Heart right ventricle (tissue), 16 donors: ENCODE data around the gene VSX2. TPM values are rescaled to one million over a fixed set of nuclear protein-coding genes. Genes with fewer than 3 reads are reported as not detected.

Experiments used
- ATAC-seq, 8 donors: fragments of 200-7000 bp; cut with Tn5 transposase; one replicate each; pipeline ENCODE4 v1.9.1; 2020; ENCODE audit warnings: mild to moderate bottlenecking in 8 of 8, moderate library complexity in 8 of 8, moderate number of reproducible peaks in 1 of 8
- DNase-seq, 2 donors: peaks; one replicate each; pipeline ENCODE4 v3.0.0-alpha.2; 2020
- H3K27ac ChIP-seq, 10 donors: fragments of 200-600 bp; sonication (generic) in 2 of 10; one replicate each; pipeline versions ENCODE4 v1.5.0 to v1.8.0; 2020 to 2022; ENCODE audit warnings: mild to moderate bottlenecking in 3 of 10
- H3K27me3 ChIP-seq, 7 donors: fragments of 200-600 bp; one replicate each; pipeline ENCODE4 v1.8.0; 2021 to 2022; ENCODE audit warnings: mild to moderate bottlenecking in 2 of 7
- H3K36me3 ChIP-seq, 9 donors: fragments of 200-600 bp; sonication (generic) in 1 of 9; one replicate each; pipeline versions ENCODE4 v1.5.0 to v1.8.0; 2020 to 2022; ENCODE audit warnings: mild to moderate bottlenecking in 2 of 9
- H3K4me1 ChIP-seq, 9 donors: fragments of 200-600 bp; sonication (generic) in 1 of 9; one replicate each; pipeline versions ENCODE4 v1.5.0 to v1.8.0; 2020 to 2022; ENCODE audit warnings: mild to moderate bottlenecking in 4 of 9
- H3K4me3 ChIP-seq, 10 donors: fragments of 200-600 bp; sonication (generic) in 2 of 10; one replicate each; pipeline versions ENCODE4 v1.5.0 to v1.8.0; 2020 to 2022; ENCODE audit warnings: mild to moderate bottlenecking in 7 of 10, moderate library complexity in 2 of 10
- H3K9me3 ChIP-seq, 11 donors: fragments of 200-600 bp in 10 of 11; sonication (generic) in 2 of 11; one replicate each; pipeline versions ENCODE4 v1.5.0 to v1.8.0; 2013 to 2022; ENCODE audit warnings: mild to moderate bottlenecking in 2 of 11, control low read depth in 1 of 11, moderate library complexity in 1 of 11
- WGBS, 2 donors: extraction: QIAGEN DNeasy Blood & Tissue Kit; methylation state at CpG; one replicate each; pipeline ENCODE4 v1.1.7; 2013; ENCODE audit warnings: inconsistent platforms in 1 of 2; 5-methylcytosine and 5-hydroxymethylcytosine counted together
- intact Hi-C, 10 donors: fragments of 100-400 bp; cut with DNase I; formaldehyde crosslinking; loops; one replicate each; pipeline versions ENCODE4 v1.11.1 to v1.14.2; 2022
- polyA plus RNA-seq, 2 donors: library from polyadenylated mRNA; stranded (reverse); fragments of 200-250 nt; gene quantifications; one replicate each; pipeline ENCODE4 v1.2.3, GENCODE V29; 2013
- total RNA-seq, 10 donors: library from RNA; stranded (reverse); fragmentation: NEBNext Ultra II Directional in 3 of 10; extraction: Animal tissue kit (Norgen Biotek cat#: 25700) in 3 of 10; gene quantifications; one replicate each; pipeline versions ENCODE4 v1.2.1 to v1.2.4, GENCODE V29; 2021 to 2023
- TF ChIP-seq, protein P1 (sequence below), 9 donors: fragments of 200-600 bp; sonication (generic) in 2 of 9; IDR thresholded peaks; one replicate each; pipeline versions ENCODE4 v1.5.0 to v1.8.0; 2021 to 2022; ENCODE audit warnings: antibody characterized with exemption in 9 of 9, mild to moderate bottlenecking in 5 of 9, moderate library complexity in 1 of 9
- donor health status: Arrhythmogenic right ventricular cardiomyopathy.
- donor health status: ischemic (EF 13 %, LVEDD 7.1; RV severe dilation, severe dysfunction).
- donor health status: healthy with polysubstance abuse.
- donor health status: DM: no; HTN: yes; CAD: no.
- donor health status: DM: no; HTN: no; CAD: no.
- donor health status: ischemic (EF 25% LVEDD 6.9; RV normal size, moderate dysfunction).
- donor health status: ischemic (EF 25% LVEDD 5.7; RV mildly dilated, moderate dysfunction).
- donor health status: healthy.
- donor health status: DM: yes; HTN: yes; CAD: no.
- donor health status: Ischemic cardiomyopathy.
- donor health status: ischemic (EF 35%, LVEDD 5.7; RV mildly dilated, moderate dysfunction).
- donor health status: nonischemic (EF 11% LVEDD 7.7; RV severe dilation, severe dysfunction).
- donor health status: DM: yes; HTN: yes; CAD: no.
- donor health status: PGD.
- donor health status: ischemic (EF 29% LVEDD 5.4; RV normal size, mild dysfunction).
- donor health status: nonischemic (EF 23%, LVEDD 6.1; RV moderate dilation, normal function).

The VSX2 gene
- total and polyA plus RNA-seq, 12 donors: not detected

GRCh38 chr14:74289801-74290200, 50.6 kb downstream of the VSX2 start:
- Histone ChIP-seq H3K9me3 (no peaks in the 10 kb centered on the region), H3K27me3 (no peaks in the 10 kb centered on the region), H3K36me3 (peaks cover 0 to 98% (median 53%) of the 10 kb centered on the region in 9 donors), H3K4me3 (no peak overlapping the region), H3K27ac (no peak overlapping the region), H3K4me1 (no peaks in the 10 kb centered on the region)
- ATAC-seq: no peak
- no peak for DNase-seq
- TF ChIP-seq, protein P1, sequence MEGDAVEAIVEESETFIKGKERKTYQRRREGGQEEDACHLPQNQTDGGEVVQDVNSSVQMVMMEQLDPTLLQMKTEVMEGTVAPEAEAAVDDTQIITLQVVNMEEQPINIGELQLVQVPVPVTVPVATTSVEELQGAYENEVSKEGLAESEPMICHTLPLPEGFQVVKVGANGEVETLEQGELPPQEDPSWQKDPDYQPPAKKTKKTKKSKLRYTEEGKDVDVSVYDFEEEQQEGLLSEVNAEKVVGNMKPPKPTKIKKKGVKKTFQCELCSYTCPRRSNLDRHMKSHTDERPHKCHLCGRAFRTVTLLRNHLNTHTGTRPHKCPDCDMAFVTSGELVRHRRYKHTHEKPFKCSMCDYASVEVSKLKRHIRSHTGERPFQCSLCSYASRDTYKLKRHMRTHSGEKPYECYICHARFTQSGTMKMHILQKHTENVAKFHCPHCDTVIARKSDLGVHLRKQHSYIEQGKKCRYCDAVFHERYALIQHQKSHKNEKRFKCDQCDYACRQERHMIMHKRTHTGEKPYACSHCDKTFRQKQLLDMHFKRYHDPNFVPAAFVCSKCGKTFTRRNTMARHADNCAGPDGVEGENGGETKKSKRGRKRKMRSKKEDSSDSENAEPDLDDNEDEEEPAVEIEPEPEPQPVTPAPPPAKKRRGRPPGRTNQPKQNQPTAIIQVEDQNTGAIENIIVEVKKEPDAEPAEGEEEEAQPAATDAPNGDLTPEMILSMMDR (IDR thresholded peaks at IDR 0.05): no peak
- intact Hi-C loops: no loop called here
- WGBS, 2 donors: 84 to 88% methylated on average over 5 of the region's 5 CpGs

DNA sequence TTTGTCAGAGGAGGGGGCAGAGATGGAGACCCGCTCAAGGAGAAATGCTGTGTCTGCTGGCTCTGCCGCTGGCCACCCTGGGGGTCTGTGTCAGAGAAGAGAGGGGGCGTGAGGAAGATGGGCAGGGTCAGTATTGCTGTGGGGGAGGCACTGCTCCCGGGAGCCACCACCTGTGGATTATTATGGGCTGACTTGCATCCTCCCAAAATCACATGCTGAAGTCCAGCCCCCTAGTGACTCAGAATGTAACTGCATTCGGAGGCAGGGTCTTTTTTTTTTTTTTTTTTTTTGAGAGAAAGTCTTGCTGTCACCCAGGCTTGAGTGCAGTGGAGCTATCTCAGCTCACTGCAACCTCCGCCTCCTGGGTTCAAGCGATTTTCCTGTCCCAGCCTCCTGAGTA, 51.2 kb downstream of the VSX2 start:
- Histone ChIP-seq H3K9me3 (no peaks in the 10 kb centered on the region), H3K4me1 (no peaks in the 10 kb centered on the region), H3K4me3 (no peak overlapping the region), H3K27me3 (no peaks in the 10 kb centered on the region), H3K27ac (no peak overlapping the region), H3K36me3 (peaks cover 0 to 98% (median 50%) of the 10 kb centered on the region in 9 donors)
- TF ChIP-seq, protein P1 (IDR thresholded peaks at IDR 0.05): peak in 7 of 9 donors; percentile 30 to 46 (median 35)
- no peak for DNase-seq
- no peak for ATAC-seq
- WGBS, 2 donors: 70 to 73% methylated on average over 7 of the region's 7 CpGs
- intact Hi-C loops: no loop called here

DNA sequence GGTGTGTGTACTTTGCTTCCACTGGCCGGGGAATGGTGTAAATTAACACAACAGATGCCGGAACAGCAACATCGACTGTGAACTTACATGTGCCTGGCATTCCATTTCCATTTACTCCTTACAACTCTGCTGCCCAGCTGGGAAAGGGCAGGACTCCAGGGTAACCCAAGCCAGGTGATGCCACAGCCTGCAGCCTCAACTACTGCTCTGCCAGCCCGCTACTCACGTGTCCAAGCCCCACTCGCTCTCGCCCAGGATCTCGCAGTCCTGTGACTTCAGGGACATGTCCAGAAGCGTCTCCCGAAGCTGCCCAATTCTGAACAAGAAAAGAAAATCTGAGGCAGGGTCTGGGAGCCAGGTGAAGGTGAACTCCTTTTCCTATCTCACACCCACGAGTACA, 52.8 kb downstream of the VSX2 start:
- Histone ChIP-seq H3K27ac (no peak overlapping the region), H3K27me3 (no peaks in the 10 kb centered on the region)

GRCh38 chr14:74293606-74294005, 54.4 kb downstream of the VSX2 start:
- TF ChIP-seq, protein P1 (IDR thresholded peaks at IDR 0.05): no peak
- Histone ChIP-seq H3K4me1 (peaks cover 0 to 9% (median 5%) of the 10 kb centered on the region in 9 donors), H3K27me3 (no peaks in the 10 kb centered on the region), H3K27ac (no peak overlapping the region), H3K9me3 (no peaks in the 10 kb centered on the region), H3K4me3 (no peak overlapping the region), H3K36me3 (peaks cover 0 to 98% (median 43%) of the 10 kb centered on the region in 9 donors)
- intact Hi-C loops: no loop called here
- ATAC-seq: no peak
- WGBS, 2 donors: 94 to 100% methylated on average over 2 of the region's 2 CpGs
- no peak for DNase-seq

More for the DNA sequence above, 52.8 kb downstream of the VSX2 start:
- intact Hi-C loops: no loop called here
- Histone ChIP-seq H3K9me3 (no peaks in the 10 kb centered on the region), H3K4me1 (no peaks in the 10 kb centered on the region), H3K4me3 (no peak overlapping the region), H3K36me3 (peaks cover 0 to 98% (median 43%) of the 10 kb centered on the region in 9 donors)
- WGBS, 2 donors: 74 to 81% methylated on average over 11 of the region's 11 CpGs
- ATAC-seq (no peak), DNase-seq (no peak)
- TF ChIP-seq, protein P1 (IDR thresholded peaks at IDR 0.05): no peak
